Activated CD4-positive, alpha-beta T cell treated with anti-CD3 and anti-CD28 coated beads, Interleukin-2, amount 10 ng/mL, durations not matched to agents 24 days and 14 days (primary cell): ENCODE data around the gene GNAQ. TPM values are rescaled to one million over a fixed set of nuclear protein-coding genes. Genes with fewer than 3 reads are reported as not detected.

Source experiments
- DNase-seq: peaks from one replicate; pipeline ENCODE4 v3.0.0; 2022
- H3K27ac Mint-ChIP-seq: one replicate; pipeline ENCODE4 v1.8.0; 2022; ENCODE audit warnings: mild to moderate bottlenecking, mixed read lengths
- H3K27me3 Mint-ChIP-seq: one replicate; pipeline ENCODE4 v1.8.0; 2022; ENCODE audit warnings: mixed read lengths
- H3K36me3 Mint-ChIP-seq: one replicate; pipeline ENCODE4 v1.8.0; 2022; ENCODE audit warnings: low read depth, mild to moderate bottlenecking, mixed read lengths
- H3K4me1 Mint-ChIP-seq: one replicate; pipeline ENCODE4 v1.8.0; 2021; ENCODE audit warnings: mixed read lengths
- H3K4me3 Mint-ChIP-seq: one replicate; pipeline ENCODE4 v1.8.0; 2022; ENCODE audit warnings: mild to moderate bottlenecking, moderate library complexity, mixed read lengths
- H3K9me3 Mint-ChIP-seq: one replicate; pipeline ENCODE4 v1.8.0; 2021; ENCODE audit warnings: mixed read lengths
- intact Hi-C: fragments of 100-400 bp; cut with micrococcal nuclease; formaldehyde crosslinking; loops from one replicate; pipeline ENCODE4 v1.15.1; 2023
- total RNA-seq: library from RNA; stranded (reverse); gene quantifications from 2 replicates; pipeline ENCODE4 v1.2.3, GENCODE V29; 2022

The GNAQ gene
- total RNA-seq, 1 donor from 2014 or later, result 22.7 TPM

- H3K27ac Mint-ChIP-seq, result no peak overlapping the region
- intact Hi-C loops, result no loop called here
- DNase-seq, result no peak
- H3K36me3 Mint-ChIP-seq, result no peaks in the 10 kb centered on the region
- peaks cover 38% of the 10 kb centered on the region for H3K4me1 Mint-ChIP-seq
- H3K9me3 Mint-ChIP-seq, result no peaks in the 10 kb centered on the region
- H3K4me3 Mint-ChIP-seq, result no peak overlapping the region
- H3K27me3 Mint-ChIP-seq, result no peaks in the 10 kb centered on the region
These were observed 45.6 kb downstream of the GNAQ start for GRCh38 chr9:77985996-77986395.

- Mint-ChIP-seq H3K27ac (no peak overlapping the region), H3K36me3 (peaks cover 1% of the 10 kb centered on the region), H3K4me1 (peaks cover 49% of the 10 kb centered on the region), H3K4me3 (no peak overlapping the region), H3K9me3 (no peaks in the 10 kb centered on the region), H3K27me3 (no peaks in the 10 kb centered on the region)
- intact Hi-C loops, result no loop called here
- no peak for DNase-seq
These were observed 48.3 kb downstream of the GNAQ start for GRCh38 chr9:77983320-77983662.

GRCh38 chr9:77982581-77983319, 48.9 kb downstream of the GNAQ start:
- intact Hi-C loops, result no loop called here
- no peak overlapping the region for H3K27ac Mint-ChIP-seq
- H3K4me3 Mint-ChIP-seq, result peak overlapping the region; percentile 26
- no peaks in the 10 kb centered on the region for H3K9me3 Mint-ChIP-seq
- no peaks in the 10 kb centered on the region for H3K27me3 Mint-ChIP-seq
- peaks cover 52% of the 10 kb centered on the region for H3K4me1 Mint-ChIP-seq
- DNase-seq, result no peak
- peaks cover 1% of the 10 kb centered on the region for H3K36me3 Mint-ChIP-seq

GRCh38 chr9:77981907-77982306, 49.7 kb downstream of the GNAQ start:
- Mint-ChIP-seq H3K27ac (no peak overlapping the region), H3K4me1 (peaks cover 57% of the 10 kb centered on the region), H3K27me3 (no peaks in the 10 kb centered on the region), H3K4me3 (no peak overlapping the region), H3K9me3 (no peaks in the 10 kb centered on the region), H3K36me3 (peaks cover 1% of the 10 kb centered on the region)
- intact Hi-C loops, result no loop called here
- no peak for DNase-seq

GRCh38 chr9:77981332-77981731, 50.3 kb downstream of the GNAQ start:
- peaks cover 1% of the 10 kb centered on the region for H3K36me3 Mint-ChIP-seq
- peak; percentile 67 for DNase-seq
- H3K4me1 Mint-ChIP-seq, result peaks cover 57% of the 10 kb centered on the region
- H3K27me3 Mint-ChIP-seq, result no peaks in the 10 kb centered on the region
- H3K9me3 Mint-ChIP-seq, result no peaks in the 10 kb centered on the region
- H3K27ac Mint-ChIP-seq, result no peak overlapping the region
- intact Hi-C loops, result no loop called here
- peak overlapping the region; percentile 21 for H3K4me3 Mint-ChIP-seq

- no peak overlapping the region for H3K4me3 Mint-ChIP-seq
- no peaks in the 10 kb centered on the region for H3K9me3 Mint-ChIP-seq
- peaks cover 1% of the 10 kb centered on the region for H3K36me3 Mint-ChIP-seq
- DNase-seq, result no peak
- H3K27ac Mint-ChIP-seq, result no peak overlapping the region
- H3K4me1 Mint-ChIP-seq, result peaks cover 54% of the 10 kb centered on the region
- intact Hi-C loops, result no loop called here
- H3K27me3 Mint-ChIP-seq, result no peaks in the 10 kb centered on the region
These were observed 51.0 kb downstream of the GNAQ start for GRCh38 chr9:77980622-77981021.

- H3K36me3 Mint-ChIP-seq, result peaks cover 1% of the 10 kb centered on the region
- intact Hi-C loops, result loop anchor here (1.0 to 10.0 kb wide), 5 partner anchors 52 to 257 kb away; partner anchors contain the start of gene CEP78
- H3K9me3 Mint-ChIP-seq, result no peaks in the 10 kb centered on the region
- peaks cover 51% of the 10 kb centered on the region for H3K4me1 Mint-ChIP-seq
- peak overlapping the region; percentile 91 for H3K27ac Mint-ChIP-seq
- peak overlapping the region; percentile 68 for H3K4me3 Mint-ChIP-seq
- no peaks in the 10 kb centered on the region for H3K27me3 Mint-ChIP-seq
- peak; percentile 62 for DNase-seq
These were observed 53.4 kb downstream of the GNAQ start for GRCh38 chr9:77978086-77978781.

GRCh38 chr9:77977210-77977611, 54.4 kb downstream of the GNAQ start:
- Mint-ChIP-seq H3K4me3 (peak overlapping the region; percentile 68), H3K4me1 (peaks cover 44% of the 10 kb centered on the region)

DNA sequence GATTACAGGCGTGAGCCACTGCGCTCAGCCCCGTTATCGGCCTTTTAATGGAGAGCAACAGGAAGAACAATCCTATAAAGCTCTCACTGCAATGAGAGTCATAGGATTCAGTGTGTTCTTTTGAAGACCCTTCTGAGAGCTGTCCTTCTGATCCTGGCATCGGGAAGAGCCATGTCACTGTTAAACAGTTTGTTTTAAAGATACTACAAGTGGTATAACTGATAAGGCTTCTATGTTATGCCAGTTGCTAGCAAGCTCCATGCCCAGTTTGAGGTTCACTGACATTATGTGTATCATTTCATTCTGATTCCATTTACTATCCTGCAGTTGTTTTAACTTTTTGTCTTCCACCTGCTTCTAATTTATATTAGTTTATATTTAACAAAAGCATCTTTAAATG, 55.8 kb downstream of the GNAQ start:
- intact Hi-C loops, result loop anchor here (5.0 to 10.0 kb wide), 2 partner anchors 249 to 259 kb away; partner anchors contain the start of gene CEP78
- H3K9me3 Mint-ChIP-seq, result no peaks in the 10 kb centered on the region
- no peak overlapping the region for H3K27ac Mint-ChIP-seq
- no peaks in the 10 kb centered on the region for H3K27me3 Mint-ChIP-seq
- peaks cover 35% of the 10 kb centered on the region for H3K4me1 Mint-ChIP-seq
- no peak for DNase-seq
- H3K4me3 Mint-ChIP-seq, result no peak overlapping the region
- peaks cover 10% of the 10 kb centered on the region for H3K36me3 Mint-ChIP-seq

More at GRCh38 chr9:77977210-77977611, 54.4 kb downstream of the GNAQ start:
- Mint-ChIP-seq H3K27me3 (no peaks in the 10 kb centered on the region), H3K27ac (peak overlapping the region; percentile 91), H3K36me3 (peaks cover 1% of the 10 kb centered on the region), H3K9me3 (no peaks in the 10 kb centered on the region)
- peak; percentile 84 for DNase-seq
- intact Hi-C loops, result loop anchor here (5.0 to 10.0 kb wide), 2 partner anchors 250 to 258 kb away; partner anchors contain the start of gene CEP78

- peaks cover 14% of the 10 kb centered on the region for H3K36me3 Mint-ChIP-seq
- no peak for DNase-seq
These were observed 56.6 kb downstream of the GNAQ start for GRCh38 chr9:77975036-77975435.

DNA sequence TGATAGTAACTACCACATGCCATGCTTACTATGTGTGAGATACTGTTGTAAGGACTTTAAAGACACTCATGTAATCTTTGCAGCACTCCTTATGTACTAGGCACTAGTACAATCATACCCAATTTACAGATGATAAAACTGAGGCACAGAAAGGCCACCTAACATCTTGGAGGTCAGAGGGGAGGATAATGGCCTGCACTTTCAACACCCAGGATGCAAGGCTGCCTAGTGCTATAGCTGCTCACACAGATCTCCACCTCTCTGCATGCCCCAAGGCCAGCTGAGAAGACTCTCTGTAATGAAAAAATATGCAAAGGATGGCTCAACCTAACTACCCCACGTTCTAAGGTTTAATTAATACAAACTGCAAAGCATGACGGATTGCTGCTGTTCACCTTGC, 57.2 kb downstream of the GNAQ start:
- H3K36me3 Mint-ChIP-seq, result peaks cover 14% of the 10 kb centered on the region
- H3K4me1 Mint-ChIP-seq, result peaks cover 28% of the 10 kb centered on the region
- H3K9me3 Mint-ChIP-seq, result no peaks in the 10 kb centered on the region
- H3K27me3 Mint-ChIP-seq, result no peaks in the 10 kb centered on the region
- DNase-seq, result no peak
- no peak overlapping the region for H3K27ac Mint-ChIP-seq
- H3K4me3 Mint-ChIP-seq, result no peak overlapping the region
- intact Hi-C loops, result loop anchor here (10.0 kb wide), 1 partner anchor 260 kb away; the partner anchor contains the start of gene CEP78

More at GRCh38 chr9:77975036-77975435, 56.6 kb downstream of the GNAQ start:
- Mint-ChIP-seq H3K27me3 (no peaks in the 10 kb centered on the region), H3K27ac (no peak overlapping the region), H3K4me1 (peaks cover 31% of the 10 kb centered on the region), H3K9me3 (no peaks in the 10 kb centered on the region), H3K4me3 (no peak overlapping the region)
- intact Hi-C loops, result loop anchor here (5.0 to 10.0 kb wide), 2 partner anchors 248 to 260 kb away; partner anchors contain the start of gene CEP78

DNA sequence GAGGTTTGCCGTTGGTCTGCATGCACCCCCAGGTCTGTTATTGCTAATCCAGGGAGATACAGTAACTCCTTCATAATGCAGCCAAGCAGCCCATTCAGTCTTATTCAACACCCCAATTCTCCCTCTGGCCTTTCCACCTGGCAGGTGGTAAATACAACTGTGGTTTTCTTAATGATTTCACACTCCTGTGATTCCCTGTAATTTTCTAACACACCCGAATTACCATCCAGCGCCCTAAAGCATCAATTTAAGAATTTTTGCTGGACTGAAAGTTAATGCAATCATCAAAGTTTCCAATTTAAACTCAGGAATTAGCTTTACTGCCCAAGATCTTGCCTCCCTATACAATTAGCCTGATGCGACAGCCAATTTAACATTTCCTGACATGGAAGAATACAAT, 62.5 kb downstream of the GNAQ start:
- no peak overlapping the region for H3K27ac Mint-ChIP-seq
- intact Hi-C loops, result no loop called here
- H3K36me3 Mint-ChIP-seq, result peaks cover 17% of the 10 kb centered on the region
- no peak overlapping the region for H3K4me3 Mint-ChIP-seq
- no peaks in the 10 kb centered on the region for H3K27me3 Mint-ChIP-seq
- DNase-seq, result no peak
- peaks cover 19% of the 10 kb centered on the region for H3K4me1 Mint-ChIP-seq
- H3K9me3 Mint-ChIP-seq, result no peaks in the 10 kb centered on the region

DNA sequence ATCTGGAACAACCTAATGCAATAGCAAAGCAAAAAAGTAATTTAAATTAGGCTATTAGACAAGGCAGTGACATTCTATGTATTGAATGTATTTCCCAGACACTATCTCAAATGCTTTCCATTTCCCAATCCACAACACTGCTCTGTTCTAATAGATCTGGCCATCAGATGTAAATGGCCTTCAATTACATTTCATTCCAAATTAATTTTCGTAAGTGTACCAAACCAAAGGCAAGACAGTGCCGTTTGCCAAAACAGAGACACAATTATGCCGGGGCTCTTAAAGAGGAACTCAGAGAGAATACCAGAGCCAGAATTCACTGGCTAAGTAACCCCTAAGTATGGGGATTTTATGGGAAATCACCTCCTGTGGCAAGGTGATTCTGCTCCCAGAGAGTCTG, 63.1 kb downstream of the GNAQ start:
- intact Hi-C loops, result no loop called here
- no peak overlapping the region for H3K27ac Mint-ChIP-seq
- peaks cover 19% of the 10 kb centered on the region for H3K4me1 Mint-ChIP-seq
- H3K4me3 Mint-ChIP-seq, result no peak overlapping the region
- no peaks in the 10 kb centered on the region for H3K27me3 Mint-ChIP-seq
- H3K9me3 Mint-ChIP-seq, result no peaks in the 10 kb centered on the region
- no peak for DNase-seq
- H3K36me3 Mint-ChIP-seq, result peaks cover 17% of the 10 kb centered on the region

GRCh38 chr9:77966718-77967117, 64.9 kb downstream of the GNAQ start:
- Mint-ChIP-seq H3K27me3 (no peaks in the 10 kb centered on the region), H3K9me3 (no peaks in the 10 kb centered on the region), H3K36me3 (peaks cover 15% of the 10 kb centered on the region), H3K4me1 (peaks cover 23% of the 10 kb centered on the region), H3K27ac (no peak overlapping the region), H3K4me3 (no peak overlapping the region)
- intact Hi-C loops, result no loop called here
- DNase-seq, result no peak
